Fibroblast of gingiva (primary cell): Measurements from ENCODE around the gene NDRG2.
"Not testable (repeated sequence)": the region's sequence is repeated elsewhere in the genome, so short reads cannot be mapped to it uniquely, and the experiment has no call there.

Experiments
- DNase-seq: peaks from one replicate; pipeline ENCODE4 v3.0.0-alpha.2; 2011; ENCODE audit warnings: low read depth

The NDRG2 gene

DNA sequence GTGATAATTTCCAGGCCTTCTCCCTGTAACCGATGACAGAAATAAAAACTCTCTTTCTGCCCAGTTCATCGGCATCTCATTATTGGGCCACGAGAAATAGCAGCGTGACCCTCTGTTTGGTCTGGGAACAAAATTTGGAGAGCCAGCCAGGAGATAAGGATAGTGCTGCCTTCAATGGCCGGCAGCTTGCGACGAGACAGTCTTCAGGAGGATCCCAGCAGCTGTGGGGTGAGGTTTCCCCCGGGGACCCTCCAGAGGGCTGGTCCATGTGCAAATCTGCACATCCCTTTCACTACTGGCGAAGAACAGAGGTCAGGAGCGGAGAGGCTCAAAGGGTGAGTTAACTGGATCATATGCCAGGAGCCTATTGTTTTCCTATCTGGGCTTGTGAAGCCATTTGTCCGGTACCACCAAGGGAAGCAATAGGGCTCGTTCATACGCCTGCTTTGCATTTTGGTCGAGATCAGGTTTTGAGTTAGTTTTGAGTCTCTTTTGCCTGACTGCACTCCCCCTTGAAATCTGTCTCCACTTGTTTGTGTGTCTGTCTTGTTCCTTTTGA, 21.0 kb downstream of the NDRG2 start:
- no peak for DNase-seq

DNA sequence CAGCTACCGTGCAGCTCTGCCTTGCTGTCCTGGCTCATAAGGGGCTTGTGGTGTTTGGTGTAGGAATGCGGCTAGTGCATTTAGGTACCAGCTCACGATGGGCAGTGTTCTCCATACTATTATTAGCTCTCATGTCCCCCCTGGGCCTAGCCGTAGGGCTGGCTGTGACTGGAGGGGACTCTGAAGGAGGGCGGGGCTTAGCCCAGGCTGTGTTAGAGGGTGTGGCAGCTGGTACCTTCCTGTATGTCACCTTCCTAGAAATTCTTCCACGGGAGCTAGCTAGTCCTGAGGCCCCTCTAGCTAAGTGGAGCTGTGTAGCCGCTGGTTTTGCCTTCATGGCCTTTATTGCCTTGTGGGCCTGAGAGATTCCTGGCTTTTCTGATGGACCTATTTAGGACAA, 23.6 kb downstream of the NDRG2 start:
- no peak for DNase-seq

GRCh38 chr14:20999591-20999990, 25.3 kb downstream of the NDRG2 start:
- DNase-seq: no peak

DNA sequence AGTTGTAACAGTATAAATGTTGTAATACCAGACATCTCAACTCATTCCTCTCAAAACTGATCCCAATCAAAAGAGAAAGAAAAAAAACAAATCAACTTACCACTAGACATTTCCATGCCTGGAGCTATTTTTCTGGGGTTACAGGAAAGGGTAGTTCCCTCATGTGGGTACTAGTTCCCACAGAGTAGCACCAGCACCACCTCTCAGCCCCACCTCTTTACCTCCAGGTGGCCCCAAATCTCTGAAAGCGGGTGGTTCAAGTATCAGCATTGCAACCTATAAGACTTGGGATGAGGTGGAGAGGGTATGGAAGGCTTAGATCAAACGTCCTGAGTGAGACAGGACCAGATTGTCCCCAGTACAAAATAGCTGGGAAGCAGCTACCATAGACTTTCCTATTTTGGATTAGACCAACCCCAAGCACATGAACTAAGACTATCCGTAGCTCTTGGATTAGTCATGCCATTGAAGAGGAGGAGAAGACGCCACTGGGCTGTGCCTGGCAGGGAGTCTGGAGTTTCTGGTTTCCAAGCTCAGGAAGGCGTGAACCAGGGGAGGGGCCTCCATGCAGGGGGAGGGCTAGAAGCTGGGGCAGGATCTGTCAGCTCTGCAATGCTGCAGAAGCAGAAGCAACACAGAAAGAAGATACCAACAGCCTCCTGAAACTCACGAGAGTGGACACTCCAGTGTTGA, 26.0 kb downstream of the NDRG2 start, which contains the start of gene SLC39A2:
TSS of gene SLC39A2 (plus strand) at position 620 of the 693 bp plus-strand sequence. CDS start 154 bp downstream, outside the sequence.
- peak; percentile 74 for DNase-seq

GRCh38 chr14:20998139-20998538, 26.7 kb downstream of the NDRG2 start:
- no peak for DNase-seq

GRCh38 chr14:20997564-20997963, 27.3 kb downstream of the NDRG2 start:
- DNase-seq: no peak

GRCh38 chr14:20997115-20997514, 27.7 kb downstream of the NDRG2 start:
- no peak for DNase-seq

DNA sequence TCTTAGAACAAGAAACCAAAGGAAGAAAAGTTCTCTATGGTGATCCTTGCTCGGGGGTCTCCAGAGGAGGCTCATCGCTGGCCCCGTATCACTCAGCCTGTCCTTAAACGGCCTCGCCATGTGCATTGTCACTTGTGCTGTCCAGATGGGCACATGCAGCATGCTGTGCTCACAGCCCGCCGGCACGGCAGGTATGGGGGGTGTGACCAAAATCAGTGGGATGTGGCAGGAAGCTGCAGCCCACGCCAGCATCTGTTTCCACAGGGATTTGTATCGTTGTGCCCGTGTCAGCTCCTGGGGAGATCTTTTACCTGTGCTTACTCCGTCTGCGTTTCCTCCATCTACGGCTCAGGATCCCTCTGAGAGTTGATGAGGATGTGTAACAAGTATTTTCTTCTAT, 28.3 kb downstream of the NDRG2 start:
- DNase-seq: no peak

- peak; percentile 98 for DNase-seq
Measured at GRCh38 chr14:20989787-20990600, 34.9 kb downstream of the NDRG2 start, which contains the start of gene METTL17. METTL17 (plus strand) TSS chr14:20989980; CDS start chr14:20990003, 23 bp downstream.

DNA sequence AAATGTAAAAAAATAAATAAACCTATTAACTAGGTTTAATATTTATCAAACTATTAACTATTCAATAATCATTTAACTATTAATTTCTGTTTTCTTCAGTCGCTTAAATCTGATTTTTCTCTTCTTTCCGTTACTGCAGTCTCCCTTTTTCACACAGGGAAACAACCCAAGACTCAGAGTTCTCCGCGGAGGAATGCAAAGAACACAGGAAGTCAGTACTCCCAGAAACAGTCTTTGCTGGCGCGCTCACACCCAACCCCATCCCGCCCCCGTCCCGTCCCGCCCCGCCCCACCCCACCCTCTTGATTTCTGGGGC, 35.4 kb downstream of the NDRG2 start:
- no peak for DNase-seq

GRCh38 chr14:20988717-20989470, 36.0 kb downstream of the NDRG2 start:
- no peak for DNase-seq

GRCh38 chr14:20986811-20987210, 38.0 kb downstream of the NDRG2 start:
- DNase-seq: peak; percentile 90

DNA sequence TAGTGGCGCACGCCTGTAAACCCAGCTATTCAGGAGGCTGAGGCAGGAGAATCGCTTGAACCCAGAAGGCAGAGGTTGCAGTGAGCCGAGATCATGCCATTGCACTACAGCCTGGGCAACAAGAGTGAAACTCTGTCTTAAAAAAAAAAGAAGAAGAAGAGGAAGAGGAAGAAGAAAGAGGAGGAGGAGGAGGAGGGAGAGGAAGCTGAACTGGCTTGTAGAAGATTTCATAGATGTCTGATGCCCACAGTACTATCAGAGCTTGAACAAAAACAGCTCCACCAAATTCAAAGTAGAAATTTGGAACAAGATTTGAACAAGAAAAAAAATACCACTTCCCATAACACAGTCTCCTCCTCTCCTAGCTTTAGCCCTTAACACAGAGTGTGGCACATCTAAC, 39.2 kb downstream of the NDRG2 start:
- DNase-seq: not testable (repeated sequence)

DNA sequence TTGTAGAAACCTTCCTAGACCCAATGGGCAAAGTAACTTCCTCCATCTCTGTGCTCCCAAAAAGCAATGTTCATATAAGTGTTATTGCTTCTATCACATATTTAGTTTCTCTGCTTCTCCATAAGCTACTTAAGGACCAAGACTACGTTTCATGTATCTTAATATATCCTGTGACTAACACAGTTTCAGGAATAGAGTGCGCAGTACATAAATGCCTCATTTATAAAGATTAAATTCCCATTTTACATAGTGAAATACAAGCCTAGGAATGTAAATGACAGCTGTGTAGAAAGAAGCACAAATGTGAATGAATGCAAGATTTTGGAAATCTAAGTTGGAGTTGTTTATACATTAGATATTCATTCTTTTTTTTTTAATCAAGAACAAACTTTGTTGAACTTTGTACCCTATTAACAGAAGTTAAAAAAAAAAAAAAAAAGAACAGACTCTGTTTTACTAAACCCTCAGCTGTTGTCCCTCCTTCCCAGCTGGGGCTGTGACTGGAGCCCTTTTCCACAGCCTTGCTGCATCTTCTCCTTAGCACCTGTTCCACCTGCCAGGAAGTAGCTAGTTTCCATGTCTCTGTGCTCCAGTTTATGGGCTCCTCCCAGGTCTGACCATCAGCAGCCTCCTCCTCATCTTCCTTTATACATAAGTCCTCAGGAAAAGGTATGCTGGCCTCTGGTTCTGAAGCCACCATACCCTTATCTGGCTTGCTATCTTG, 42.1 kb downstream of the NDRG2 start:
- DNase-seq: no peak

- DNase-seq: no peak
Measured at GRCh38 chr14:20980906-20981305, 44.0 kb downstream of the NDRG2 start.

- DNase-seq: no peak
Measured at GRCh38 chr14:20978687-20979086, 46.2 kb downstream of the NDRG2 start.

- DNase-seq: no peak
Measured at GRCh38 chr14:20976291-20976690, 48.6 kb downstream of the NDRG2 start.

DNA sequence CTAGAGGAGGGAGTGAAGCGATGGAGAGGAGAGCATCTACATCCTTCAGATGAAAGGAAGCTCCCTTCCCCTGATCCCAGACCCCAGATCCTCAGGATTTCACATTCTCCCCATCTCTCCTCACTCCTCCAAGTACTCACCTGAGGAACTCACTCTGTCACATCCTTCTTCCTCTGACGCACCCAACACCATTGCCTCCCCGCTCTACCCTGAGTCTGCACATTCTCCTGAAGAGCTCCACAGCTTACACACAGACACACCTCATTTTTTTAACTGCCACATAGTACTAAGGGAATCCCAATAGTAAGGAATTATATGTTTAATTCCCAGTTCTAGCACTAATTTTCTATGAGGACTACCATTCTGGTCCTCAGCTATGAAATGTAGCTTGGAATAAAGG, 51.4 kb downstream of the NDRG2 start:
- no peak for DNase-seq

DNA sequence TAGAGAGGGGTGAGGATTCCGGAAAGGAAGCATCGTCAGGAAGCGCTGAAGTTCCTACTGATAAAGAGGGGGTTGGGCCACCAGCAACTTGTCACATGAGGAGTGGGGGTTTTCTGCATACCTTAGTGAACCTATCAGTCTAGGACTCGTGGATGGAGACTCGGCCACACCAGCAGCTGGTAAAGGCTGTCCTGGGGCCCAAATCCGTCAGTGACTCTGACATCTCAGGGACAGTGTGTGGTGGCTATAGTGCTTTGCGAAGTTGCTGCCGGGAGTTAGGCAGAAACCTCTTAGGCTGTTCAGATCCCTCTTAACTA, 53.2 kb downstream of the NDRG2 start:
- no peak for DNase-seq

DNA sequence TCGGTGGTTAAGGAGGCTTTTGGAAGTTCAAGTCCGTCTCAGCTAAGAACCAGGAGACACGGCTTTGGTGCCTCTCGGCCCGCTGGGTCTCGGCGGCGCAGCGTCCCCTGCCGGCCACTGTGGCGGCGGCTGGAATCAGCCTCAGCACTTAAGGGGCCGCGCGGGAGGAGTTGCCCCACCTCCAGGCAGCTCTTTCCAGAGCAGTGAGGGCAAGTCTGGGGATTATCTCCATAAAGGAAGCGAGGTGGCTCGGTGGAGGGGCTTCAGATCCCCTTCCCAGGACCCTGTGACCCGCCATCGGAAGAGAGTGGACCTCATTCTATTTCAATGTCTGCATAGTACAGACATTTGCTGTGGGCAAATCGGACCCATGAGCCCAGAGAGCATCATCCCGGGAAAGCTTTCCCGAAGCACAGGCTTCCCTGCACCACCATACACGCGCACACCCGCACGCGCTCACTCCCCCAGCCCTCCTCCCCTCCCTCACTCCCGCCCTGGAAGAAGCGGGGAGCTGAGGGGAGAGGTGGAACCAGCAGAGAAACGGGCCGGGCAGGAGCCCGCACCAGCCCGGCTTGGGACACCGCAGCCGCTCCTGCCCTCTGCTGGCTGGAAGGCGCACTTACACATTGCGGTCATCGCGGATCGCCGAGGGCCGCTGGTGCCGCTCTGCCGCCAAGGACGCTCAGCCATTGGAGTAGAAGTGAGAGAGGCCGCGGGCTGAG, 53.7 kb downstream of the NDRG2 start:
- DNase-seq: peak; percentile 75

DNA sequence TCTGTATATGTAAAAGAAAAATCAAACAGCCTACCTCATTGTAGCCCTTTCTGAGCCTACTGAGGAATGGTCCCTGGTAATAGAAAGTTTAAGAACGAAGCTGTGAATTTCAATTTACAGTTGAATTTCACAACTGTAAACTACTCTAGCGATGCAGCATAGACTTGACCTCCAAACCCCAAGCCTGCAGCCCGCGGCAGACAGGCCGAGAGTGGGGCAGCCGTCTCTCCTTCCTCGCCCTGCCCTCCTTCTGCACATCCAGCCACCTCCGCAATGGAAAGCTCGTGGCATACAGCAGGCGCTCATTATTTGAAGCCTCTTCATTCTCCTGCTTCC, 54.2 kb downstream of the NDRG2 start:
- no peak for DNase-seq
